ENCODE results near the gene DDX39B. TPM values are rescaled to one million over a fixed set of nuclear protein-coding genes. Genes with fewer than 3 reads are reported as not detected.
A peak's percentile ranks its signal among the peaks of the same experiment; 100 is the strongest.

DDX39B gene
- total RNA-seq, 1 experiment from 2014 or later, result 813 TPM

DNA sequence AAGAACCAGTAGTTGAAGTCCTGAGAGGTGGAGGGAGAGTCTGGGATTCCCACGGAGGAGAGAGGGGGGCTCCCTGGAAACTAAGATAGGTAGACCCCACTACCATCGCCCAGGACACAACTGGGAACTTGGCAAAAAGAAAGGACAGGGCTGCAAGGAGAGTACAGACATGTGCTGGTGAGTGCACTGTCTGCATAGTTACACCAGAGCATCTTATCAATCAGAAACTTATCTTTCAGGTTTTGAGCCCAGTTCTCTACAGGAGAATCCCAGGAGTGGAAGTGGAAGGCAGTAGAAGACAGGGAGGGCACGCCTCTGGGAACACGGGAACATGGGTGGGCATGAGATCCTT is 17.8 kb upstream of the DDX39B start:
- H3K9ac ChIP-seq (ENCODE audit: extremely low read depth, insufficient read length, low read length), result no peak overlapping the region
- H4K5ac ChIP-seq (ENCODE audit: insufficient read length, low read depth, low read length), result no peak overlapping the region
- H2BK12ac ChIP-seq (ENCODE audit: insufficient read length, low read depth, low read length), result no peak overlapping the region
- H3K27ac Mint-ChIP-seq, result peak overlapping the region; percentile 4 to 58 (median 40); a peak in 4 of 7 replicates
- no peak overlapping the region for H3K27ac ChIP-seq (ENCODE audit: insufficient read length, low read depth, low read length)
- TF ChIP-seq CTCF (conservative IDR thresholded peaks at IDR 0.05), result no peak
- no peaks in the 10 kb centered on the region for H4K20me1 ChIP-seq (ENCODE audit: control insufficient read depth, insufficient read depth, insufficient read length)
- no peak overlapping the region for H3K4ac ChIP-seq (ENCODE audit: low read depth, low read length)
- no peaks in the 10 kb centered on the region for H3K79me1 ChIP-seq (ENCODE audit: insufficient read depth, low read depth, low read length, poor library complexity, severe bottlenecking)
- no peaks in the 10 kb centered on the region for H3K9me3 Mint-ChIP-seq
- DNase-seq, result no peak
- no peak overlapping the region; a peak in 1 of 5 replicates for H3K4me3 Mint-ChIP-seq
- no peak overlapping the region for H3K23ac ChIP-seq (ENCODE audit: insufficient read length, low read depth, low read length)
- no peak overlapping the region for H2BK120ac ChIP-seq (ENCODE audit: low read depth, low read length, poor library complexity, severe bottlenecking)
- H2BK5ac ChIP-seq (ENCODE audit: insufficient read length, low read length), result no peak overlapping the region
- H2AFZ ChIP-seq (ENCODE audit: low read length), result no peak overlapping the region
- peaks cover 4% of the 10 kb centered on the region; the same call in 1 of the 2 replicates for H3K4me1 ChIP-seq (ENCODE audit: insufficient read depth, low read length)
- H2AK5ac ChIP-seq (ENCODE audit: insufficient read length, low read length), result no peak overlapping the region
- H3K23me2 ChIP-seq (ENCODE audit: insufficient read length, low read depth, low read length, poor library complexity, severe bottlenecking), result no peaks in the 10 kb centered on the region
- H3T11ph ChIP-seq (ENCODE audit: low read length), result no peak overlapping the region
- no peaks in the 10 kb centered on the region for H3K9me3 ChIP-seq (ENCODE audit: control insufficient read depth, low read depth, low read length)
- no peak overlapping the region for H3K4me2 ChIP-seq (ENCODE audit: insufficient read depth, insufficient read length, low read length)
- no peak overlapping the region for H2BK15ac ChIP-seq (ENCODE audit: low read depth, low read length)
- no peak overlapping the region for H4K91ac ChIP-seq (ENCODE audit: insufficient read length, low read depth, low read length)
- H3K36me3 Mint-ChIP-seq (ENCODE audit: insufficient read depth in 1 of 3, low read depth in 3 of 3), result peaks cover 14 to 39% (median 26%) of the 10 kb centered on the region in 3 experiments; a peak in 6 of 7 replicates
- no peaks in the 10 kb centered on the region for H3K27me3 Mint-ChIP-seq (ENCODE audit: low read depth)
- no peak overlapping the region for H3K14ac ChIP-seq (ENCODE audit: insufficient read depth, low read length)
- H3K27me3 ChIP-seq (ENCODE audit: insufficient read depth, low read length), result no peaks in the 10 kb centered on the region
- H3K4me1 Mint-ChIP-seq, result peaks cover 4 to 18% of the 10 kb centered on the region in 2 experiments; a peak in 3 of 4 replicates
- no peaks in the 10 kb centered on the region for H3K79me2 ChIP-seq (ENCODE audit: insufficient read depth, low read length)
- H2BK20ac ChIP-seq (ENCODE audit: low read depth, low read length, poor library complexity, severe bottlenecking), result no peak overlapping the region
- no peak overlapping the region for H4K8ac ChIP-seq (replicated peaks; ENCODE audit: insufficient read length, low read depth, low read length)
- H3K56ac ChIP-seq (ENCODE audit: insufficient read length, low read depth, low read length), result no peak overlapping the region
- WGBS (ENCODE audit: extremely low coverage, insufficient read length, low lambda C conversion rate), result no CpG with 5 or more reads among the region's 4 CpGs
- no peak overlapping the region for H3K18ac ChIP-seq (ENCODE audit: insufficient read length, low read depth, low read length)
